ENCODE results near the gene RGR. TPM values are rescaled to one million over a fixed set of nuclear protein-coding genes. Genes with fewer than 3 reads are reported as not detected.

The RGR gene
- total RNA-seq, 1 donor: not detected

- DNase-seq (ENCODE audit: low read depth): no peak
- no peak overlapping the region for H3K4me3 ChIP-seq (ENCODE audit: low read depth, low read length)
- no peak for TF ChIP-seq CTCF (IDR thresholded peaks at IDR 0.05; ENCODE audit: insufficient read depth, low read depth, low read length)
These were observed 3.9 kb downstream of the RGR start for GRCh38 chr10:84248794-84249193.

GRCh38 chr10:84254552-84255478, 10.0 kb downstream of the RGR start:
- no peak for TF ChIP-seq CTCF (IDR thresholded peaks at IDR 0.05; ENCODE audit: insufficient read depth, low read depth, low read length)
- H3K4me3 ChIP-seq (ENCODE audit: low read depth, low read length): no peak overlapping the region
- DNase-seq (ENCODE audit: low read depth): no peak

GRCh38 chr10:84256510-84257342, 11.9 kb downstream of the RGR start:
- DNase-seq (ENCODE audit: low read depth): peak; percentile 34
- peak; percentile 68 for TF ChIP-seq CTCF (IDR thresholded peaks at IDR 0.05; ENCODE audit: insufficient read depth, low read depth, low read length)
- H3K4me3 ChIP-seq (ENCODE audit: low read depth, low read length): no peak overlapping the region

GRCh38 chr10:84257343-84258020, 12.6 kb downstream of the RGR start:
- DNase-seq (ENCODE audit: low read depth): no peak
- no peak for TF ChIP-seq CTCF (IDR thresholded peaks at IDR 0.05; ENCODE audit: insufficient read depth, low read depth, low read length)
- no peak overlapping the region for H3K4me3 ChIP-seq (ENCODE audit: low read depth, low read length)

GRCh38 chr10:84258034-84258695, 13.3 kb downstream of the RGR start:
- H3K4me3 ChIP-seq (ENCODE audit: low read depth, low read length): no peak overlapping the region
- TF ChIP-seq CTCF (IDR thresholded peaks at IDR 0.05; ENCODE audit: insufficient read depth, low read depth, low read length): no peak
- no peak for DNase-seq (ENCODE audit: low read depth)

Data from fibroblast of villous mesenchyme (primary cell).